ENCODE data around the gene PIM3. TPM values are rescaled to one million over a fixed set of nuclear protein-coding genes. Genes with fewer than 3 reads are reported as not detected.
"Not testable (repeated sequence)": the region's sequence is repeated elsewhere in the genome, so short reads cannot be mapped to it uniquely, and the experiment has no call there.

PIM3 gene
- total RNA-seq, 1 experiment from 2014 or later: 67.0 TPM

DNA sequence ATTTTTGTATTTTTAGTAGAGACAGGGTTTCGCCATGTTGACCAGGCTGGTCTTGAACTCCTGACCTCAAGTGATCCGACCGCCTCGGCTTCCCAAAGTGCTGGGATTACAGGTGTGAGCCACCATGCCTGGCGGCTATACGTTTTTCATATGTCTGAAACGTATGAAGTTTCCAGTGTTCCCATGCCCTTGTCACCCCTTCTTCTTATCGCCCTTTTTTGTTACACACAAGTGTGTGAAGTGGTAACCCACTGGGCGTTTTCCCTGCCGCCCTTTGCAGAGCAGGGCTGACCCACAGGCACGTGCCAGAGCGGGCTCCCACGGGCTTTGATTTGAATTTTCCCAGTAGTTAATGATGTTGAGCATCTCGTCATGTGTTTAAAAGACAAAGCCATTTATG is 17.0 kb downstream of the PIM3 start:
- Histone ChIP-seq H4K20me1 (ENCODE audit: insufficient read depth) (no peaks in the 10 kb centered on the region), H3K4me3 (no peak overlapping the region), H3K79me2 (ENCODE audit: low read depth) (no peaks in the 10 kb centered on the region), H2AFZ (no peak overlapping the region), H3K4me2 (no peak overlapping the region), H3K9me3 (ENCODE audit: insufficient read depth, low read depth) (peaks cover 7% of the 10 kb centered on the region; the same call in 1 of the 2 replicates), H3K27ac (no peak overlapping the region), H3K36me3 (ENCODE audit: low read depth) (no peaks in the 10 kb centered on the region), H3K9me2 (ENCODE audit: insufficient read depth) (no peaks in the 10 kb centered on the region), H3K27me3 (ENCODE audit: insufficient read depth, low read depth) (no peaks in the 10 kb centered on the region), H3F3A (ENCODE audit: insufficient read depth, low read depth) (peaks cover 28% of the 10 kb centered on the region), H3K4me1 (replicated peaks; ENCODE audit: insufficient read depth) (no peaks in the 10 kb centered on the region)
- ChIA-PET POLR2A (ENCODE audit: unreplicated experiment) (no interaction called here), CTCF (no interaction called here)
- TF ChIP-seq, protein P1, sequence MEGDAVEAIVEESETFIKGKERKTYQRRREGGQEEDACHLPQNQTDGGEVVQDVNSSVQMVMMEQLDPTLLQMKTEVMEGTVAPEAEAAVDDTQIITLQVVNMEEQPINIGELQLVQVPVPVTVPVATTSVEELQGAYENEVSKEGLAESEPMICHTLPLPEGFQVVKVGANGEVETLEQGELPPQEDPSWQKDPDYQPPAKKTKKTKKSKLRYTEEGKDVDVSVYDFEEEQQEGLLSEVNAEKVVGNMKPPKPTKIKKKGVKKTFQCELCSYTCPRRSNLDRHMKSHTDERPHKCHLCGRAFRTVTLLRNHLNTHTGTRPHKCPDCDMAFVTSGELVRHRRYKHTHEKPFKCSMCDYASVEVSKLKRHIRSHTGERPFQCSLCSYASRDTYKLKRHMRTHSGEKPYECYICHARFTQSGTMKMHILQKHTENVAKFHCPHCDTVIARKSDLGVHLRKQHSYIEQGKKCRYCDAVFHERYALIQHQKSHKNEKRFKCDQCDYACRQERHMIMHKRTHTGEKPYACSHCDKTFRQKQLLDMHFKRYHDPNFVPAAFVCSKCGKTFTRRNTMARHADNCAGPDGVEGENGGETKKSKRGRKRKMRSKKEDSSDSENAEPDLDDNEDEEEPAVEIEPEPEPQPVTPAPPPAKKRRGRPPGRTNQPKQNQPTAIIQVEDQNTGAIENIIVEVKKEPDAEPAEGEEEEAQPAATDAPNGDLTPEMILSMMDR (conservative IDR thresholded peaks at IDR 0.05): no peak
- TF ChIP-seq EZH2 (IDR thresholded peaks at IDR 0.05; ENCODE audit: low read depth): no peak
- BruUV-seq (replicated peaks): no TSS peak
- DNase-seq: no peak
- intact Hi-C loops (cut with micrococcal nuclease; ENCODE audit: unreplicated experiment): no loop called here

DNA sequence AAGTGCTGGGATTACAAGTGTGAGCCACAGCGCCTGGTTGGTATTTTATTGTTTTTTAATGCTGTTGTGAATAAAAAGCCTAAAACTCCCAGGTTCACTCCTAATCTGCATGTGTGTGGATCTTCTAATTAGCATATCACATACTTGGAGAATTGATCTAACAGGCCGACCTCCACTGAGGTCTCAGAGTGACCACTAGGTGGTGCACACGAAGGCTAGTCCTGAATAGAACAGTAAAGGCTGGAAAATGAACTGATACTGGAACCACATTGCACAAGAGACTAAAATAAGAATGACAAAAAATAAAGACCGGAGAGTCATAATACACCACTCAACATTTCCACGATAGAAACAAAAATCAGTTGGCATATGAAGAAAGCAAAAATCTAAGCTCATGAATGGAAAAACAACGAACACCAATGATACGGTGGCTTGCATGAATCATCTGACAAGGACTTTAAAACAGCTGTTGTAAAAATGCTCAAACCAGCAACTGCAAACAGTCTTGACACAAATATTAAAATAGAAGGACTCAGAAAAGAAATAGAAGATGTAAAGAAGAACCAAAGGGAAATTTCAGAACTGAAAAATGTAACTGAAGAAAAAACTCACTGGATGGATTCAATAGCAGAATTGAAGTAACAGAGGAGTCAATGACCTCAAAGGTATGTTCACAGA is 19.2 kb downstream of the PIM3 start:
- no peaks in the 10 kb centered on the region for H3K9me2 ChIP-seq (ENCODE audit: insufficient read depth)
- ChIA-PET CTCF (interaction anchor here (0.6 to 0.8 kb wide), 2 partner anchors 48 to 51 kb away, joined by 4 to 15 read pairs; no protein-coding TSS in a partner anchor), POLR2A (ENCODE audit: unreplicated experiment) (no interaction called here)
- BruUV-seq (replicated peaks): no TSS peak
- TF ChIP-seq, protein P1 (conservative IDR thresholded peaks at IDR 0.05): peak; percentile 89
- TF ChIP-seq EZH2 (IDR thresholded peaks at IDR 0.05; ENCODE audit: low read depth): no peak
- H3K79me2 ChIP-seq (ENCODE audit: low read depth): no peaks in the 10 kb centered on the region
- H4K20me1 ChIP-seq (ENCODE audit: insufficient read depth): no peaks in the 10 kb centered on the region
- H3F3A ChIP-seq (ENCODE audit: insufficient read depth, low read depth): peaks cover 18% of the 10 kb centered on the region
- intact Hi-C loops (cut with micrococcal nuclease; ENCODE audit: unreplicated experiment): no loop called here
- H2AFZ ChIP-seq: no peak overlapping the region
- no peaks in the 10 kb centered on the region for H3K27me3 ChIP-seq (ENCODE audit: insufficient read depth, low read depth)
- H3K4me3 ChIP-seq: no peak overlapping the region
- H3K36me3 ChIP-seq (ENCODE audit: low read depth): no peaks in the 10 kb centered on the region
- H3K4me1 ChIP-seq (replicated peaks; ENCODE audit: insufficient read depth): no peaks in the 10 kb centered on the region
- no peak for DNase-seq
- H3K4me2 ChIP-seq: no peak overlapping the region
- H3K9me3 ChIP-seq (ENCODE audit: insufficient read depth, low read depth): peaks cover 7% of the 10 kb centered on the region; the same call in 1 of the 2 replicates
- H3K27ac ChIP-seq: no peak overlapping the region

DNA sequence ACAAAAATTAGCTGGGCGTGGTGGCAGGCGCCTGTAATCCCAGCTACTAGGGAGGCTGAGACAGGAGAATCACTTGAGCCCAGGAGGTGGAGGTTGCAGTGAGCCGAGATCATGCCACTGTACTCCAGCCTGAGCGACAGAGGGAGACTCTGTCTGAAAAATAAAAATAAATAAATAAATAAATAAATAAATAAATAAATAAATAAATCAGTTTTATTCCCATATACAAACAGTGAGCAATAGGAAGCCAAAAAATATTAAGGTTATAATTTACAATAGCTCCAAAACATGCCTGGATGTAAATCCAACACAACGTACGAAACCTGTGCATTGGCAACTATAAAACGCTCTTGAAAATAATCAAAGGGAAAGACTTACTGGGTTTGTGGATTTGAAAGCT is 21.2 kb downstream of the PIM3 start:
- H3K4me1 ChIP-seq (replicated peaks; ENCODE audit: insufficient read depth); H4K20me1 ChIP-seq (ENCODE audit: insufficient read depth); DNase-seq; H2AFZ ChIP-seq; H3K36me3 ChIP-seq (ENCODE audit: low read depth); POLR2A ChIA-PET (ENCODE audit: unreplicated experiment); H3K27ac ChIP-seq; intact Hi-C loops (cut with micrococcal nuclease; ENCODE audit: unreplicated experiment); H3K79me2 ChIP-seq (ENCODE audit: low read depth); H3K9me2 ChIP-seq (ENCODE audit: insufficient read depth); H3K4me2 ChIP-seq; H3K4me3 ChIP-seq; BruUV-seq (replicated peaks): not testable (repeated sequence)
- H3K27me3 ChIP-seq (ENCODE audit: insufficient read depth, low read depth): peaks cover 16% of the 10 kb centered on the region
- H3F3A ChIP-seq (ENCODE audit: insufficient read depth, low read depth): peaks cover 13% of the 10 kb centered on the region
- H3K9me3 ChIP-seq (ENCODE audit: insufficient read depth, low read depth): peaks cover 22% of the 10 kb centered on the region
- CTCF ChIA-PET: interaction anchor here (0.6 kb wide), 1 partner anchor 157 kb away, joined by 4 read pairs; no protein-coding TSS in a partner anchor

All from PC-9 (cell line).